ENCODE measurements around the gene KLF6. TPM values are rescaled to one million over a fixed set of nuclear protein-coding genes. Genes with fewer than 3 reads are reported as not detected.

Gene KLF6
- polyA plus RNA-seq, 1 experiment: 47.2 TPM

GRCh38 chr10:3827768-3828403 lies 42.9 kb upstream of the KLF6 start:
- ChIA-PET POLR2A (interaction anchor here (1.1 to 3.1 kb wide), 3 partner anchors 43 to 51 kb away, joined by 3 to 32 read pairs (median 5); partner anchors contain the start of gene KLF6), CTCF (interaction anchor here (2.1 kb wide), 1 partner anchor 630 kb away, joined by 6 read pairs; no protein-coding TSS in a partner anchor)
- DNase-seq (ENCODE audit: low read depth, low spot score): no peak
- peak overlapping the region; percentile 73 for H3K27ac ChIP-seq (ENCODE audit: low read depth, low read length)
- H3K27me3 ChIP-seq (ENCODE audit: control insufficient read depth, insufficient read depth, low read length): no peaks in the 10 kb centered on the region
- TF ChIP-seq, protein P1, sequence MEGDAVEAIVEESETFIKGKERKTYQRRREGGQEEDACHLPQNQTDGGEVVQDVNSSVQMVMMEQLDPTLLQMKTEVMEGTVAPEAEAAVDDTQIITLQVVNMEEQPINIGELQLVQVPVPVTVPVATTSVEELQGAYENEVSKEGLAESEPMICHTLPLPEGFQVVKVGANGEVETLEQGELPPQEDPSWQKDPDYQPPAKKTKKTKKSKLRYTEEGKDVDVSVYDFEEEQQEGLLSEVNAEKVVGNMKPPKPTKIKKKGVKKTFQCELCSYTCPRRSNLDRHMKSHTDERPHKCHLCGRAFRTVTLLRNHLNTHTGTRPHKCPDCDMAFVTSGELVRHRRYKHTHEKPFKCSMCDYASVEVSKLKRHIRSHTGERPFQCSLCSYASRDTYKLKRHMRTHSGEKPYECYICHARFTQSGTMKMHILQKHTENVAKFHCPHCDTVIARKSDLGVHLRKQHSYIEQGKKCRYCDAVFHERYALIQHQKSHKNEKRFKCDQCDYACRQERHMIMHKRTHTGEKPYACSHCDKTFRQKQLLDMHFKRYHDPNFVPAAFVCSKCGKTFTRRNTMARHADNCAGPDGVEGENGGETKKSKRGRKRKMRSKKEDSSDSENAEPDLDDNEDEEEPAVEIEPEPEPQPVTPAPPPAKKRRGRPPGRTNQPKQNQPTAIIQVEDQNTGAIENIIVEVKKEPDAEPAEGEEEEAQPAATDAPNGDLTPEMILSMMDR (IDR thresholded peaks at IDR 0.05; ENCODE audit: low read depth, low read length): no peak
- no peaks in the 10 kb centered on the region; the same call in 1 of the 2 replicates for H3K9me3 ChIP-seq (ENCODE audit: control insufficient read depth, insufficient read depth, low read length)
- H3K4me3 ChIP-seq (ENCODE audit: low read depth, low read length): no peak overlapping the region

- Histone ChIP-seq H3K27me3 (ENCODE audit: control insufficient read depth, insufficient read depth, low read length) (no peaks in the 10 kb centered on the region), H3K4me3 (ENCODE audit: low read depth, low read length) (no peak overlapping the region), H3K27ac (ENCODE audit: low read depth, low read length) (no peak overlapping the region), H3K9me3 (ENCODE audit: control insufficient read depth, insufficient read depth, low read length) (no peaks in the 10 kb centered on the region; the same call in 1 of the 2 replicates)
- ChIA-PET CTCF (no interaction called here), POLR2A (interaction anchor here (3.1 kb wide), 1 partner anchor 42 kb away, joined by 32 read pairs; the partner anchor contains the start of gene KLF6)
- TF ChIP-seq, protein P1 (IDR thresholded peaks at IDR 0.05; ENCODE audit: low read depth, low read length): no peak
- no peak for DNase-seq (ENCODE audit: low read depth, low spot score)
Observed at GRCh38 chr10:3827266-3827665, 42.3 kb upstream of the KLF6 start.

- peak overlapping the region; percentile 25 for H3K27ac ChIP-seq (ENCODE audit: low read depth, low read length)
- no peak for DNase-seq (ENCODE audit: low read depth, low spot score)
- no peaks in the 10 kb centered on the region for H3K27me3 ChIP-seq (ENCODE audit: control insufficient read depth, insufficient read depth, low read length)
- TF ChIP-seq, protein P1 (IDR thresholded peaks at IDR 0.05; ENCODE audit: low read depth, low read length): no peak
- POLR2A ChIA-PET: interaction anchor here (2.1 kb wide), 1 partner anchor 40 kb away, joined by 13 read pairs; the partner anchor contains the start of gene KLF6
- H3K4me3 ChIP-seq (ENCODE audit: low read depth, low read length): no peak overlapping the region
- CTCF ChIA-PET: interaction anchor here (0.8 kb wide), 1 partner anchor 628 kb away, joined by 3 read pairs; no protein-coding TSS in a partner anchor
- H3K9me3 ChIP-seq (ENCODE audit: control insufficient read depth, insufficient read depth, low read length): no peaks in the 10 kb centered on the region; the same call in 1 of the 2 replicates
Observed at GRCh38 chr10:3825862-3826351, 40.9 kb upstream of the KLF6 start.

- Histone ChIP-seq H3K27me3 (ENCODE audit: control insufficient read depth, insufficient read depth, low read length) (no peaks in the 10 kb centered on the region), H3K4me3 (ENCODE audit: low read depth, low read length) (no peak overlapping the region), H3K27ac (ENCODE audit: low read depth, low read length) (no peak overlapping the region), H3K9me3 (ENCODE audit: control insufficient read depth, insufficient read depth, low read length) (no peaks in the 10 kb centered on the region; the same call in 1 of the 2 replicates)
- TF ChIP-seq, protein P1 (IDR thresholded peaks at IDR 0.05; ENCODE audit: low read depth, low read length): no peak
- CTCF ChIA-PET: interaction anchor here (0.8 kb wide), 1 partner anchor 628 kb away, joined by 3 read pairs; no protein-coding TSS in a partner anchor
- DNase-seq (ENCODE audit: low read depth, low spot score): no peak
- POLR2A ChIA-PET: interaction anchor here (1.1 to 2.1 kb wide), 2 partner anchors 40 to 42 kb away, joined by 3 to 13 read pairs; partner anchors contain the start of gene KLF6
Observed at GRCh38 chr10:3825244-3825643, 40.2 kb upstream of the KLF6 start.
